Cardiac muscle cell (in vitro differentiated cells and primary cell): ENCODE measurements around the gene FMN2. TPM values are rescaled to one million over a fixed set of nuclear protein-coding genes. Genes with fewer than 3 reads are reported as not detected.
A peak's percentile ranks its signal among the peaks of the same experiment; 100 is the strongest.
"Not testable (repeated sequence)": the region's sequence is repeated elsewhere in the genome, so short reads cannot be mapped to it uniquely, and the experiment has no call there.

Experiments
- DNase-seq, 2 donors: peaks; one replicate each; pipeline versions ENCODE4 v3.0.0 to v3.0.0-alpha.2; 2010 to 2017; ENCODE audit warnings: low read depth in 1 of 2, low spot score in 1 of 2
- H3K27ac ChIP-seq: fragments of 200-600 bp; sonication (generic); 2 replicates; pipeline ENCODE4 v1.5.1; 2016
- H3K27me3 ChIP-seq: fragments of 200-600 bp; sonication (generic); 2 replicates; pipeline ENCODE4 v1.6.0; 2016; ENCODE audit warnings: control low read depth
- H3K36me3 ChIP-seq: fragments of 200-600 bp; sonication (generic); 2 replicates; pipeline ENCODE4 v1.5.1; 2016; ENCODE audit warnings: control low read depth
- H3K4me1 ChIP-seq: fragments of 200-600 bp; sonication (generic); 2 replicates; pipeline ENCODE4 v1.8.1; 2017; ENCODE audit warnings: low read depth, mild to moderate bottlenecking, mixed run types
- H3K4me3 ChIP-seq: fragments of 200-600 bp; sonication (generic); 2 replicates; pipeline ENCODE4 v1.5.1; 2016; ENCODE audit warnings: mild to moderate bottlenecking
- H3K9me3 ChIP-seq: fragments of 200-600 bp; sonication (generic); 2 replicates; pipeline ENCODE4 v1.5.1; 2017; ENCODE audit warnings: low read depth, mild to moderate bottlenecking, control low read depth
- CTCF ChIP-seq: IDR thresholded peaks from 2 replicates; pipeline ENCODE4 v1.5.1; 2012; ENCODE audit warnings: low read depth, mild to moderate bottlenecking, low read length
- polyA plus RNA-seq: library from polyadenylated mRNA; unstranded; fragments of >200 nt; fragmentation: Nextera tagmentation; extraction: Ambion mirVana; gene quantifications from 2 replicates; pipeline ENCODE4 v1.2.1, GENCODE V29; 2016
- total RNA-seq: library from RNA; depleted of rRNA; stranded (reverse); fragments of >200 nt; gene quantifications from 2 replicates; pipeline ENCODE4 v1.2.3, GENCODE V29; 2016

The FMN2 gene
- total and polyA plus RNA-seq, 2 experiments from 2014 or later = 0.42 to 2.7 TPM

GRCh38 chr1:240414237-240414636 is 322.6 kb downstream of the FMN2 start:
- Histone ChIP-seq H3K4me1 (no peaks in the 10 kb centered on the region), H3K36me3 (no peaks in the 10 kb centered on the region), H3K9me3 (no peaks in the 10 kb centered on the region), H3K27ac (no peak overlapping the region), H3K27me3 (no peaks in the 10 kb centered on the region), H3K4me3 (no peak overlapping the region)
- TF ChIP-seq CTCF = no peak
- peak in 1 of 2 donors; percentile 43 for DNase-seq

- H3K4me3 ChIP-seq, DNase-seq, H3K4me1 ChIP-seq, H3K9me3 ChIP-seq, H3K27me3 ChIP-seq, H3K27ac ChIP-seq, H3K36me3 ChIP-seq: not testable (repeated sequence)
Measured at GRCh38 chr1:240415011-240415410, 323.3 kb downstream of the FMN2 start.

GRCh38 chr1:240415532-240415931 is 323.8 kb downstream of the FMN2 start:
- Histone ChIP-seq H3K4me3 (no peak overlapping the region), H3K36me3 (no peaks in the 10 kb centered on the region), H3K9me3 (no peaks in the 10 kb centered on the region), H3K4me1 (no peaks in the 10 kb centered on the region), H3K27ac (no peak overlapping the region), H3K27me3 (no peaks in the 10 kb centered on the region)
- DNase-seq = no peak
- no peak for TF ChIP-seq CTCF

GRCh38 chr1:240417317-240417716 is 325.6 kb downstream of the FMN2 start:
- DNase-seq = no peak
- no peaks in the 10 kb centered on the region for H3K9me3 ChIP-seq
- H3K27ac ChIP-seq = no peak overlapping the region
- H3K4me1 ChIP-seq = no peaks in the 10 kb centered on the region
- TF ChIP-seq CTCF = no peak
- no peaks in the 10 kb centered on the region for H3K27me3 ChIP-seq
- no peaks in the 10 kb centered on the region for H3K36me3 ChIP-seq
- no peak overlapping the region for H3K4me3 ChIP-seq

- Histone ChIP-seq H3K4me1 (no peaks in the 10 kb centered on the region), H3K36me3 (no peaks in the 10 kb centered on the region), H3K9me3 (no peaks in the 10 kb centered on the region), H3K27ac (no peak overlapping the region), H3K27me3 (no peaks in the 10 kb centered on the region), H3K4me3 (no peak overlapping the region)
- TF ChIP-seq CTCF = no peak
- no peak for DNase-seq
Measured at GRCh38 chr1:240420766-240421165, 329.1 kb downstream of the FMN2 start.

- no peak overlapping the region for H3K4me3 ChIP-seq
- H3K4me1 ChIP-seq = no peaks in the 10 kb centered on the region
- TF ChIP-seq CTCF = no peak
- H3K9me3 ChIP-seq = no peaks in the 10 kb centered on the region
- DNase-seq = no peak
- H3K27ac ChIP-seq = no peak overlapping the region
- H3K36me3 ChIP-seq = no peaks in the 10 kb centered on the region
- H3K27me3 ChIP-seq = no peaks in the 10 kb centered on the region
Measured at GRCh38 chr1:240423246-240423924, 331.7 kb downstream of the FMN2 start.
